Measurements from ENCODE around the gene TEX2. TPM values are rescaled to one million over a fixed set of nuclear protein-coding genes. Genes with fewer than 3 reads are reported as not detected.

TEX2 gene
- total RNA-seq, 1 experiment from 2014 or later: 20.1 TPM

DNA sequence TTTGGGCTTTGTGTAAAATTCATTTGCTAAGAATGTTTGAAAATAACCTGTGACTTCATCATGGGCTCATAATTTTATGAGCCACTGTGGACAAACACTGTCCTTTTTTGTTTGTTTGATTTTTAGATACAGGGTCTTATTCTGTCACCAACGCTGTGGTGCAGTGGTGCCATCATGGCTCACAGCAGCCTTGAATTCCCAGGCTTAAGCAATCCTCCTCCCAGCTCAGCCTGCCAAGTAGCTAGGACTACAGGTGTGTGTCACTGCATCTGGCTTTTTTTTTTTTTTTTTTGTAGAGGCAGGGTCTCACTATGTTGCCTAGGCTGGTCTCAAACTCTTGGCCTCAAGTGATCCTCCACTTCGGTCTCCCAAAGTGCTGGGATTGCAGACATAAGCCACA is 8.3 kb downstream of the TEX2 start:
- Histone ChIP-seq H3K4me3 (ENCODE audit: low read depth in 2 of 2, low read length in 2 of 2) (no peak overlapping the region), H3K4me1 (ENCODE audit: control insufficient read depth, insufficient read depth, low read length) (0 out of 2 replicates have a peak, but pooled peaks cover 3% of the 10 kb centered on the region), H3K36me3 (ENCODE audit: control insufficient read depth, insufficient read depth, low read length) (no peaks in the 10 kb centered on the region), H3K27ac (ENCODE audit: low read length) (no peak overlapping the region), H3K27me3 (ENCODE audit: control insufficient read depth, insufficient read depth, low read length) (no peaks in the 10 kb centered on the region), H3K9me3 (ENCODE audit: control insufficient read depth, insufficient read depth, low read depth, low read length) (no peaks in the 10 kb centered on the region)
- no peak for DNase-seq (ENCODE audit: low read depth, low spot score)
- in situ Hi-C loops (cut with HindIII; ENCODE audit: low pct_unique_long_range_greater_than_20kb, low sequenced_read_pairs) (no loop called here), intact Hi-C loops (cut with micrococcal nuclease; ENCODE audit: unreplicated experiment) (no loop called here)
- TF ChIP-seq POLR2AphosphoS5 (IDR thresholded peaks at IDR 0.05; ENCODE audit: low read depth, low read length) (no peak), TCF7L2 (IDR thresholded peaks at IDR 0.05; ENCODE audit: low read depth, low read length) (no peak), SIN3A (IDR thresholded peaks at IDR 0.05; ENCODE audit: borderline replicate concordance, insufficient read depth, low read depth, low read length) (no peak)
- TF ChIP-seq, protein P1, sequence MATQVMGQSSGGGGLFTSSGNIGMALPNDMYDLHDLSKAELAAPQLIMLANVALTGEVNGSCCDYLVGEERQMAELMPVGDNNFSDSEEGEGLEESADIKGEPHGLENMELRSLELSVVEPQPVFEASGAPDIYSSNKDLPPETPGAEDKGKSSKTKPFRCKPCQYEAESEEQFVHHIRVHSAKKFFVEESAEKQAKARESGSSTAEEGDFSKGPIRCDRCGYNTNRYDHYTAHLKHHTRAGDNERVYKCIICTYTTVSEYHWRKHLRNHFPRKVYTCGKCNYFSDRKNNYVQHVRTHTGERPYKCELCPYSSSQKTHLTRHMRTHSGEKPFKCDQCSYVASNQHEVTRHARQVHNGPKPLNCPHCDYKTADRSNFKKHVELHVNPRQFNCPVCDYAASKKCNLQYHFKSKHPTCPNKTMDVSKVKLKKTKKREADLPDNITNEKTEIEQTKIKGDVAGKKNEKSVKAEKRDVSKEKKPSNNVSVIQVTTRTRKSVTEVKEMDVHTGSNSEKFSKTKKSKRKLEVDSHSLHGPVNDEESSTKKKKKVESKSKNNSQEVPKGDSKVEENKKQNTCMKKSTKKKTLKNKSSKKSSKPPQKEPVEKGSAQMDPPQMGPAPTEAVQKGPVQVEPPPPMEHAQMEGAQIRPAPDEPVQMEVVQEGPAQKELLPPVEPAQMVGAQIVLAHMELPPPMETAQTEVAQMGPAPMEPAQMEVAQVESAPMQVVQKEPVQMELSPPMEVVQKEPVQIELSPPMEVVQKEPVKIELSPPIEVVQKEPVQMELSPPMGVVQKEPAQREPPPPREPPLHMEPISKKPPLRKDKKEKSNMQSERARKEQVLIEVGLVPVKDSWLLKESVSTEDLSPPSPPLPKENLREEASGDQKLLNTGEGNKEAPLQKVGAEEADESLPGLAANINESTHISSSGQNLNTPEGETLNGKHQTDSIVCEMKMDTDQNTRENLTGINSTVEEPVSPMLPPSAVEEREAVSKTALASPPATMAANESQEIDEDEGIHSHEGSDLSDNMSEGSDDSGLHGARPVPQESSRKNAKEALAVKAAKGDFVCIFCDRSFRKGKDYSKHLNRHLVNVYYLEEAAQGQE (IDR thresholded peaks at IDR 0.05; ENCODE audit: insufficient read depth in 1 of 2, low read depth in 2 of 2, low read length in 1 of 2): no peak
- TF ChIP-seq, protein P2, sequence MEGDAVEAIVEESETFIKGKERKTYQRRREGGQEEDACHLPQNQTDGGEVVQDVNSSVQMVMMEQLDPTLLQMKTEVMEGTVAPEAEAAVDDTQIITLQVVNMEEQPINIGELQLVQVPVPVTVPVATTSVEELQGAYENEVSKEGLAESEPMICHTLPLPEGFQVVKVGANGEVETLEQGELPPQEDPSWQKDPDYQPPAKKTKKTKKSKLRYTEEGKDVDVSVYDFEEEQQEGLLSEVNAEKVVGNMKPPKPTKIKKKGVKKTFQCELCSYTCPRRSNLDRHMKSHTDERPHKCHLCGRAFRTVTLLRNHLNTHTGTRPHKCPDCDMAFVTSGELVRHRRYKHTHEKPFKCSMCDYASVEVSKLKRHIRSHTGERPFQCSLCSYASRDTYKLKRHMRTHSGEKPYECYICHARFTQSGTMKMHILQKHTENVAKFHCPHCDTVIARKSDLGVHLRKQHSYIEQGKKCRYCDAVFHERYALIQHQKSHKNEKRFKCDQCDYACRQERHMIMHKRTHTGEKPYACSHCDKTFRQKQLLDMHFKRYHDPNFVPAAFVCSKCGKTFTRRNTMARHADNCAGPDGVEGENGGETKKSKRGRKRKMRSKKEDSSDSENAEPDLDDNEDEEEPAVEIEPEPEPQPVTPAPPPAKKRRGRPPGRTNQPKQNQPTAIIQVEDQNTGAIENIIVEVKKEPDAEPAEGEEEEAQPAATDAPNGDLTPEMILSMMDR (IDR thresholded peaks at IDR 0.05): no peak
- POLR2A ChIA-PET: no interaction called here
- no TSS peak for BruUV-seq (replicated peaks)
- ATAC-seq: no peak
- CTCF ChIA-PET: interaction anchor here (0.6 kb wide), 1 partner anchor 42 kb away, joined by 12 read pairs; no protein-coding TSS in a partner anchor

GRCh38 chr17:64253470-64253869 is 9.6 kb downstream of the TEX2 start:
- BruUV-seq (replicated peaks): no TSS peak
- no peaks in the 10 kb centered on the region for H3K36me3 ChIP-seq (ENCODE audit: control insufficient read depth, insufficient read depth, low read length)
- CTCF ChIA-PET: no interaction called here
- in situ Hi-C loops (cut with HindIII; ENCODE audit: low pct_unique_long_range_greater_than_20kb, low sequenced_read_pairs) (no loop called here), intact Hi-C loops (cut with micrococcal nuclease; ENCODE audit: unreplicated experiment) (no loop called here)
- DNase-seq (ENCODE audit: low read depth, low spot score) (no peak), ATAC-seq (no peak)
- H3K27me3 ChIP-seq (ENCODE audit: control insufficient read depth, insufficient read depth, low read length): no peaks in the 10 kb centered on the region
- H3K4me1 ChIP-seq (ENCODE audit: control insufficient read depth, insufficient read depth, low read length): 0 out of 2 replicates have a peak, but pooled peaks cover 3% of the 10 kb centered on the region
- H3K9me3 ChIP-seq (ENCODE audit: control insufficient read depth, insufficient read depth, low read depth, low read length): no peaks in the 10 kb centered on the region
- H3K27ac ChIP-seq (ENCODE audit: low read length): no peak overlapping the region
- TF ChIP-seq POLR2AphosphoS5 (IDR thresholded peaks at IDR 0.05; ENCODE audit: low read depth, low read length) (no peak), SIN3A (IDR thresholded peaks at IDR 0.05; ENCODE audit: borderline replicate concordance, insufficient read depth, low read depth, low read length) (no peak), TCF7L2 (IDR thresholded peaks at IDR 0.05; ENCODE audit: low read depth, low read length) (no peak)
- TF ChIP-seq, protein P1 (IDR thresholded peaks at IDR 0.05; ENCODE audit: insufficient read depth in 1 of 2, low read depth in 2 of 2, low read length in 1 of 2): no peak
- TF ChIP-seq, protein P2 (IDR thresholded peaks at IDR 0.05): no peak
- POLR2A ChIA-PET: no interaction called here
- no peak overlapping the region for H3K4me3 ChIP-seq (ENCODE audit: low read depth in 2 of 2, low read length in 2 of 2)

All from Panc1 (cell line).